Measurements from ENCODE around the gene SETD7. TPM values are rescaled to one million over a fixed set of nuclear protein-coding genes. Genes with fewer than 3 reads are reported as not detected.

The SETD7 gene
- total RNA-seq, 2 experiments from 2014 or later: 23.1 to 23.5 TPM

DNA sequence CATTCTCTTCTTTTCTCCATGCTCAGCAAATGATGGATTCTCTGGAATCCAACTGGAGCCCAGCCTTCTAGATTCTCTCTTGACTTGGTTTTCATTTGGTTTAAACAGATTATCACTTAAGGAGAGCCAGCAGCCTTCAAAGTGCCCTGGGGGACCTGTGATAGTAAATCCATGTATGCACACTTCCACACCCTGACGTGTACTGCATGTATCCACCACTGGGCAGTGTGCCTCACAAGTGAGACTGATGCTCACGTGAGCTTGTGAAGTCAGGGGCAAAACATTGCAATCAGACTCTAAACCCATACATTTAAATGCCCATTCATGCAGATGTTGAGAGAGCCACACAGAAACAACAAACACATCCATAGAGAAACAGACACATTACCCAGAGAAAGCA, 28.0 kb upstream of the SETD7 start:
- no peak overlapping the region for H3K27ac ChIP-seq (ENCODE audit: low read depth in 1 of 2, low read length in 2 of 2)
- Mint-ChIP-seq H3K9me3 (no peaks in the 10 kb centered on the region), H3K4me3 (no peak overlapping the region), H3K4me1 (ENCODE audit: low read depth) (no peaks in the 10 kb centered on the region), H3K36me3 (ENCODE audit: low read depth) (no peaks in the 10 kb centered on the region), H3K27ac (no peak overlapping the region), H3K27me3 (peaks cover 16% of the 10 kb centered on the region)
- intact Hi-C loops (cut with DNase I, micrococcal nuclease): no loop called here
- TF ChIP-seq CTCF (IDR thresholded peaks at IDR 0.05): no peak
- CTCF ChIA-PET: no interaction called here
- no peaks in the 10 kb centered on the region for H3K36me3 ChIP-seq (ENCODE audit: insufficient read depth, low read length)
- H3K4me3 ChIP-seq (ENCODE audit: low read length): no peak overlapping the region
- no peaks in the 10 kb centered on the region for H3K9me3 ChIP-seq (ENCODE audit: control insufficient read depth in 1 of 2, insufficient read depth in 1 of 2, low read length in 2 of 2)
- ATAC-seq (ENCODE audit: poor library complexity) (no peak), DNase-seq (no peak)
- POLR2A ChIA-PET: no interaction called here
- H3K27me3 ChIP-seq (ENCODE audit: control insufficient read depth in 1 of 2, insufficient read depth in 2 of 2, low read length in 2 of 2): peaks cover 0 to 3% of the 10 kb centered on the region in 2 experiments
- no peaks in the 10 kb centered on the region for H3K4me1 ChIP-seq (ENCODE audit: insufficient read depth, low read length)

DNA sequence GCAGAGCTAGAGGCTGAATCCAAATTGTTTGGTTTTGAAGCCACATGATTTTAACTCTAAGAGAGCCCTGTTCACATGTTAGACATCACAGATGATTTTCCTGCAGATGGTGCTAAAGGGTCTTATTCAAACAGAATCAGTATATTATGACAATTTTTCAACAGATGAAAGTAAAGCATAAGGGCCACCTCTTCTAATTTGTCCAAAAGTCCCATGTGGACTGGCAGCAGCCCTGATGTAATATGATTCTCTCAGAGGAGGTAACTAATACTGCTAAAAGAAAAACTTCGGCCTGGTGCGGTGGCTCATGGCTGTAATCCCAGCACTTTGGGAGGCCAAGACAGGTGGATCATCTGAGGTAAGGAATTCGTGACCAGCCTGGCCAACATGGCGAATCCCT, 26.0 kb upstream of the SETD7 start:
- intact Hi-C loops (cut with DNase I, micrococcal nuclease): no loop called here

GRCh38 chr4:139581096-139581495, 25.1 kb upstream of the SETD7 start:
- no peak for TF ChIP-seq CTCF (IDR thresholded peaks at IDR 0.05)
- Mint-ChIP-seq H3K4me3 (no peak overlapping the region), H3K36me3 (ENCODE audit: low read depth) (no peaks in the 10 kb centered on the region), H3K27ac (no peak overlapping the region), H3K27me3 (peaks cover 16% of the 10 kb centered on the region), H3K9me3 (no peaks in the 10 kb centered on the region), H3K4me1 (ENCODE audit: low read depth) (no peaks in the 10 kb centered on the region)
- Histone ChIP-seq H3K27ac (ENCODE audit: low read depth in 1 of 2, low read length in 2 of 2) (no peak overlapping the region), H3K9me3 (ENCODE audit: control insufficient read depth in 1 of 2, insufficient read depth in 1 of 2, low read length in 2 of 2) (no peaks in the 10 kb centered on the region), H3K36me3 (ENCODE audit: insufficient read depth, low read length) (no peaks in the 10 kb centered on the region), H3K4me3 (ENCODE audit: low read length) (no peak overlapping the region), H3K4me1 (ENCODE audit: insufficient read depth, low read length) (no peaks in the 10 kb centered on the region), H3K27me3 (ENCODE audit: control insufficient read depth in 1 of 2, insufficient read depth in 2 of 2, low read length in 2 of 2) (peaks cover 0 to 3% of the 10 kb centered on the region in 2 experiments)
- intact Hi-C loops (cut with DNase I, micrococcal nuclease): no loop called here
- POLR2A ChIA-PET: no interaction called here
- no peak for ATAC-seq (ENCODE audit: poor library complexity)
- CTCF ChIA-PET: no interaction called here
- no peak for DNase-seq

More for the DNA sequence above, 26.0 kb upstream of the SETD7 start:
- Mint-ChIP-seq H3K27me3 (peaks cover 16% of the 10 kb centered on the region), H3K27ac (no peak overlapping the region), H3K9me3 (no peaks in the 10 kb centered on the region), H3K4me3 (no peak overlapping the region), H3K4me1 (ENCODE audit: low read depth) (no peaks in the 10 kb centered on the region), H3K36me3 (ENCODE audit: low read depth) (no peaks in the 10 kb centered on the region)
- Histone ChIP-seq H3K9me3 (ENCODE audit: control insufficient read depth in 1 of 2, insufficient read depth in 1 of 2, low read length in 2 of 2) (no peaks in the 10 kb centered on the region), H3K36me3 (ENCODE audit: insufficient read depth, low read length) (no peaks in the 10 kb centered on the region), H3K27ac (ENCODE audit: low read depth in 1 of 2, low read length in 2 of 2) (no peak overlapping the region), H3K27me3 (ENCODE audit: control insufficient read depth in 1 of 2, insufficient read depth in 2 of 2, low read length in 2 of 2) (peaks cover 0 to 3% of the 10 kb centered on the region in 2 experiments), H3K4me1 (ENCODE audit: insufficient read depth, low read length) (no peaks in the 10 kb centered on the region), H3K4me3 (ENCODE audit: low read length) (no peak overlapping the region)
- DNase-seq (no peak), ATAC-seq (ENCODE audit: poor library complexity) (no peak)
- ChIA-PET CTCF (no interaction called here), POLR2A (no interaction called here)
- TF ChIP-seq CTCF (IDR thresholded peaks at IDR 0.05): no peak

All from CD4-positive, alpha-beta T cell (primary cell).